Activated T-cell treated with anti-CD3 and anti-CD28 coated beads, Interleukin-2, amount 50 U/mL, for 24 hours (primary cell): ENCODE measurements around the gene RSRC1.
"Not testable (repeated sequence)": the region's sequence is repeated elsewhere in the genome, so short reads cannot be mapped to it uniquely, and the experiment has no call there.

Experiments
- DNase-seq: peaks from one replicate; pipeline ENCODE4 v3.0.0-alpha.2; 2020
- H3K27ac Mint-ChIP-seq: 2 replicates; pipeline ENCODE4 v1.8.0; 2020; ENCODE audit warnings: mild to moderate bottlenecking, mixed read lengths
- H3K27me3 Mint-ChIP-seq: 2 replicates; pipeline ENCODE4 v1.8.0; 2020; ENCODE audit warnings: mixed read lengths
- H3K36me3 Mint-ChIP-seq: 2 replicates; pipeline ENCODE4 v1.8.0; 2020; ENCODE audit warnings: low read depth, mixed read lengths
- H3K4me1 Mint-ChIP-seq: 2 replicates; pipeline ENCODE4 v1.8.0; 2020; ENCODE audit warnings: low read depth, mixed read lengths
- H3K4me3 Mint-ChIP-seq: 2 replicates; pipeline ENCODE4 v1.8.0; 2020; ENCODE audit warnings: mild to moderate bottlenecking, moderate library complexity, mixed read lengths
- H3K9me3 Mint-ChIP-seq: 2 replicates; pipeline ENCODE4 v1.8.0; 2020; ENCODE audit warnings: mixed read lengths

Gene RSRC1

DNA sequence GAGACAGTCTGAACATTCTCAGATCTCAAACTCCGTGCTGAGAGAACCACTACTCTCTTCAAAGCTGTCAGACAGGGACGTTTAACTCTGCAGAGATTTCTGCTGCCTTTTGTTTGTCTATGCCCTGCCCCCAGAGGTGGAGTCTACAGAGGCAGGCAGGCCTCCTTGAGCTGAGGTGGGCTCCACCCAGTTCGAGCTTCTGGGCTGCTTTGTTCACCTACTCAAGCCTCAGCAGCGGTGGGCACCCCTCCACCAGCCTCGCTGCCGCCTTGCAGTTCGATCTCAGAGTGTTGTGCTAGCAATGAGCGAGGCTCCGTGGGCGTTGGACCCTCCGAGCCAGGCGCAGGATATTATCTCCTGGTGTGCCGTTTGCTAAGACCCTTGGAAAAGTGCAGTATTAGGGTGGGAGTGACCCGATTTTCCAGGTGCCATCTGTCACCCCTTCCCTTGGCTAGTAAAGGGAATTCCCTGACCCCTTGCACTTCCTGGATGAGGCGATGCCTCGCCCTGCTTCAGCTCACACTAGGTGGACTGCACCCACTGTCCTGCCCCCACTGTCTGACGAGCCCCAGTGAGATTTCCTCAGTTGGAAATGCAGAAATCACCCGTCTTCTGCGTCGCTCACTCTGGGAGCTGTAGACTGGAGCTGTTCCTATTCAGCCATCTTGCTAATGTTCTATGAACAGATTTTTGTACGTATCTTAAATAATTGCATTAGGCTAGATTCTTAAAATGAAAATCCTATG is 220.0 kb downstream of the RSRC1 start:
- H3K9me3 Mint-ChIP-seq, H3K27me3 Mint-ChIP-seq, H3K27ac Mint-ChIP-seq, H3K4me3 Mint-ChIP-seq, H3K4me1 Mint-ChIP-seq, DNase-seq: not testable (repeated sequence)
- peaks cover 22% of the 10 kb centered on the region for H3K36me3 Mint-ChIP-seq

DNA sequence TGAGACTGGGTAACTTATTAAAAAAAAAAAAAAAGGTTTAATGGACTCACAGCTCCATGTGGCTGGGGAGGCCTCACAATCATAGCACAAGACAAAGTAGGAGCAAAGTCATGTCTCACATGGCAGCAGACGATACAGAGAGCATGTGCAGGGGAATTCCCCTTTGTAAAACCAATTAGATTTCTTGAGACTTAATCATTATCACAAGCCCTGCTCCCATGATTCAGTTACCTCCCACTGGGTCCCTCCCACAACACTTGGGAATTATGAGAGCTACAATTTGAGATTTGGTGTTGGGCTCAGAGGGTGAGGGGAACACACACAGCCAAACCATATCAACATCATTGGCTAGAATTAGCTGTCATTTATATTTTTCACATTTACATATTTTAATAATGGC is 221.0 kb downstream of the RSRC1 start:
- Mint-ChIP-seq H3K27me3 (no peaks in the 10 kb centered on the region), H3K36me3 (peaks cover 24% of the 10 kb centered on the region), H3K4me1 (no peaks in the 10 kb centered on the region), H3K4me3 (no peak overlapping the region), H3K27ac (no peak overlapping the region), H3K9me3 (no peaks in the 10 kb centered on the region)
- no peak for DNase-seq

DNA sequence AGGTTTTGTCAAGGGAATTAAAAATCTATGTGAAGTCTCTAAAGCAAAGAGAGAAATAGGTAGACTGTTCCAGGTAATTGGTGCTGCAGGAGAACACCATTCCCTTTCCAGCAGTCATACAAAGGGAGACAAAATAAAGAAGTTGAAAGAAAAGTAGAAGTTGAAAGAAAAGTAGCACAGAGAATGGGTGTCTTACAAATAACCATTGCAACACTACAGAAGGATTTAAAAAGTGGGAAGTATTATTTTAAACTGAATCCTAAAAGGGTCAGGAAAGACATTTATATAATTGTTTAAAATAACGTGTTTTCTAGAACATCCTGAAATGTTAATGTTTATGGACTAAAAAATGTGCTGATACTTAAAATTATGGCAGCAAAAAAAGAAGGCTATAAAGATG is 223.8 kb downstream of the RSRC1 start:
- no peak overlapping the region for H3K4me3 Mint-ChIP-seq
- H3K4me1 Mint-ChIP-seq, result no peaks in the 10 kb centered on the region
- no peak overlapping the region for H3K27ac Mint-ChIP-seq
- H3K9me3 Mint-ChIP-seq, result no peaks in the 10 kb centered on the region
- peaks cover 32% of the 10 kb centered on the region for H3K36me3 Mint-ChIP-seq
- no peaks in the 10 kb centered on the region for H3K27me3 Mint-ChIP-seq
- no peak for DNase-seq

DNA sequence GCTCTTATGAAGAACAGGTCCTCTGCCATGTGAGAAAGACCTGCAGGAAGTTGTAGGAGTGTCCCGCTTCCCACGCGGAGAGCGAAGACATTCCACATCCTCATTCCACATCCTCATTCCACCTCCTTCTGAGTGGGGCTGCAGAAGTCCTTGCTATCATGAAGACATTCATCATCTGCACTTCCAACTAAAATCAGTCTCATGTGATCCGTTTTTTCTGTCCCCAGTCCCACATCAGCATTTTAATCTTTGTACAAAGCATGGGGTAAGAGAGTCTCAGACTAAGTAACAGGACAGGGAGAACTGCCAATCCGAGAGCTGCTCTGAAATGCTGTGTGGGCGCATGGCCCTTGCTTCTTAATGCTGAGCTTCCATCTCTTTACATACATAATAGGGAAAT is 227.2 kb downstream of the RSRC1 start:
- no peaks in the 10 kb centered on the region for H3K4me1 Mint-ChIP-seq
- H3K4me3 Mint-ChIP-seq, result no peak overlapping the region
- no peaks in the 10 kb centered on the region for H3K27me3 Mint-ChIP-seq
- peaks cover 8% of the 10 kb centered on the region for H3K9me3 Mint-ChIP-seq
- peaks cover 47% of the 10 kb centered on the region for H3K36me3 Mint-ChIP-seq
- H3K27ac Mint-ChIP-seq, result no peak overlapping the region
- DNase-seq, result no peak

DNA sequence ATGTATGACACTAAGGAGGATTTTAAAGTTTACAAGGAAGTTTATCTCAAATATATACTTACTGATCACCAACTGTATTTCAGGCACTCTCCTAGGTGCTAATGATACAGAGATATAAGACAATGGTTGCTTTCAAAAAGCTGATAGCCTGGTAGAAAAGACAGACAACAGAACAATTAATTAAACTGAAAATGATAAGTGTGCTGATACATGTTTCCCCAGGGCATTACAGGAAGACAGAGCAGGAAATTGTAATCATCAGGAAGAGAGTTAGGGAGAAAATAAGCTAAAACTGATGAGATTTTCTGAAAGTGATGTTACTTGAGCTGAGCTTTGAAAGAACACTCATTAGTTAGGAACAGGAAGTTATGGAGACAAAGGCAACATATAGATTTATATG is 229.7 kb downstream of the RSRC1 start:
- DNase-seq, result no peak
- no peaks in the 10 kb centered on the region for H3K27me3 Mint-ChIP-seq
- H3K36me3 Mint-ChIP-seq, result peaks cover 49% of the 10 kb centered on the region
- H3K4me3 Mint-ChIP-seq, result no peak overlapping the region
- peaks cover 8% of the 10 kb centered on the region for H3K9me3 Mint-ChIP-seq
- H3K27ac Mint-ChIP-seq, result no peak overlapping the region
- no peaks in the 10 kb centered on the region for H3K4me1 Mint-ChIP-seq

DNA sequence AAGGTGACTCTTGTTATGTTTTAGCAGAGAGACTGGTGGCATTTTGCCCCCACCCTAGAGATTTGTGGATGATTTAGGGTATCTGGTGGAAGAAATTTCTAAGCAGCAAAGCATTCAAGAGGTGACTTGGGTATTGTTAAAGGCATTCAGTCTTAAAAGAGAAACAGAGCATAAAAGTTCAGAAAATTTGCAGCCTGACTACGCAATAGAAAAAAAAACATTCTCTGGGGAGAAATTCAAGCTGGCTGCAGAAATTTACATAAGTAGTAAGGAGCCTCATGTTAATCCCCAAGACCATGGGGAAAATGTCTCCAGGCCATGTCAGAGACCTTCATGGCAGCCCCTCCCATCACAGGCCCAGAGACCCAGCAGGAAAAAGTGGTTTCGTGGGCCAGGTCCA is 231.1 kb downstream of the RSRC1 start:
- H3K27me3 Mint-ChIP-seq, DNase-seq, H3K9me3 Mint-ChIP-seq, H3K4me1 Mint-ChIP-seq, H3K27ac Mint-ChIP-seq, H3K4me3 Mint-ChIP-seq: not testable (repeated sequence)
- H3K36me3 Mint-ChIP-seq, result peaks cover 40% of the 10 kb centered on the region

DNA sequence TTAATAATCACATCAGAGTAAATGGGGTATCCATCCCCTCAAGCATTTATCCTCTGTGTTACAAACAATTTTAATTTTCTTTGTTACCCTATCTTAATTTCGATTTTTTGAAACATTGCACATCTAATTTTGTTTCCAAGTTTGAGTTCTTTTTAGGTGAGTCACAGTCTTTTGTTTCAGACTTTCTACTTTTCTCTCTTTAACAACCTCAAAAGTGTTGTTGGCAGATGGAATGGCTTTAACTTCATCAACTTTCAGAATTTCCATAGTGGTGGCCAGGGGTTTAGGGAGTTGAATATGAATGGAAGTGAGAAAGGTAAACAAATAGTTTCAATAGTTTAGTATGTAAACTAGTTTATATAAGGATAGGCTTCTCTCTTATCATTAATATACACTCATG is 238.1 kb downstream of the RSRC1 start:
- no peak overlapping the region for H3K4me3 Mint-ChIP-seq
- H3K9me3 Mint-ChIP-seq, result no peaks in the 10 kb centered on the region
- no peak for DNase-seq
- H3K4me1 Mint-ChIP-seq, result no peaks in the 10 kb centered on the region
- H3K27me3 Mint-ChIP-seq, result no peaks in the 10 kb centered on the region
- peaks cover 8% of the 10 kb centered on the region for H3K36me3 Mint-ChIP-seq
- H3K27ac Mint-ChIP-seq, result no peak overlapping the region

DNA sequence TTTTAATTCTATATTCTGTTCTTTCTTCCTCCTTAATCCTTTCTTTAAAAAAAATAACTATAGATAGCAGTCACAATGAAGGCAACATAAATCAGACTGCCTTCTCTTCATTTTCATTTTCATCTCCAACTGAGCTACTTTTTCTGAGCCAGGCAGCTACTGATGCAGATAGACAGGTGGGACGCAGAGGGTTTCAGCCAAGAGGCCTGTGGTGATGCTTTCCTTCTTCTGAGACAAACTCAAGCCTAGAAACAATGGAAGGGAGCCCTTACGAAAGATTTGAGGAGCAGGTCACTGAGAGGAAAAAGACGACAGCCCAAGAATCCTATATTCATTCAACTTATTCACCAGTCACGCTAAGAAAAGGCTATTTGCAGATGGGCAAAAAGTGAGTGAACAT is 241.1 kb downstream of the RSRC1 start:
- Mint-ChIP-seq H3K4me1 (no peaks in the 10 kb centered on the region), H3K9me3 (no peaks in the 10 kb centered on the region), H3K27me3 (no peaks in the 10 kb centered on the region), H3K4me3 (no peak overlapping the region), H3K27ac (no peak overlapping the region), H3K36me3 (peaks cover 4% of the 10 kb centered on the region)
- DNase-seq, result no peak

DNA sequence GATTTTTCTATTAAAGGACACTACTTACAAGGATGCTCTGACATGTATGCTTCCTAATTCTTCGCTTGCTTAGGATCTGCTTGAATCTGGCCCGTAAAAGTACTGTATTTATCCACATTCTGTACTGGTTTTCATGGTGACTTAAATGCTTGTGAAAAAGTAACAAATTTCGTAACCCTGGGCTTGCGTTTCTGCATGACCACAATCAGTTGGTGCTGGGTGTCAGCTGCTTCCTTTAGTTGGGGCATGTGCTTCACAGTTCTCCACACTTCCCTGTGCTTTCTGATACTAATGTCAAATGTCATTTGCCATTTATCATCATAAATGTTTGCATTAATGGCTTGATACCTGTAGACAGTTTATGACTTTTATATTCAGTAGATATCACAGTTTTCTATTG is 242.7 kb downstream of the RSRC1 start:
- no peaks in the 10 kb centered on the region for H3K27me3 Mint-ChIP-seq

DNA sequence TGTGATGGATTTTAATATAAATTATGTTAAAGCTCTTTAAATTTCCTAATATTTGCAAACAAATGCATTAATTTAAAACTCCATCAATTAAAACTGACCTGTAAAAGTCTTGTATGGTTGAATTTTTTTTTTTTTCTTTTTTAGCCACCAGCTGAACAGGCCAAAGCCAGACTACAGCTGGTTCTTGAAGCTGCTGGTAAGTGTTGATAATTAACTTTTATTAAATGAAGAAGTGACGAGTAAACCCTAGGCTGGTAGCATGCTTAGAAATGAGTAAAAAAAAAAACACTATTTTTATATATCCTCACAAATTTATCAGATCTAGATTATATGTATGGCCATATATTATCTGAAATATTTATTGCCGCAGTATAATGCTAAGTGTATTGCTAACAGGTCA is 244.8 kb downstream of the RSRC1 start:
- DNase-seq, result no peak
- no peaks in the 10 kb centered on the region for H3K27me3 Mint-ChIP-seq
- H3K4me3 Mint-ChIP-seq, result no peak overlapping the region
- peaks cover 19% of the 10 kb centered on the region for H3K36me3 Mint-ChIP-seq
- no peaks in the 10 kb centered on the region for H3K4me1 Mint-ChIP-seq
- H3K27ac Mint-ChIP-seq, result no peak overlapping the region
- H3K9me3 Mint-ChIP-seq, result peaks cover 4% of the 10 kb centered on the region

More for the DNA sequence above, 242.7 kb downstream of the RSRC1 start:
- Mint-ChIP-seq H3K9me3 (no peaks in the 10 kb centered on the region), H3K4me3 (no peak overlapping the region), H3K4me1 (no peaks in the 10 kb centered on the region), H3K36me3 (peaks cover 4% of the 10 kb centered on the region), H3K27ac (no peak overlapping the region)
- DNase-seq, result no peak

DNA sequence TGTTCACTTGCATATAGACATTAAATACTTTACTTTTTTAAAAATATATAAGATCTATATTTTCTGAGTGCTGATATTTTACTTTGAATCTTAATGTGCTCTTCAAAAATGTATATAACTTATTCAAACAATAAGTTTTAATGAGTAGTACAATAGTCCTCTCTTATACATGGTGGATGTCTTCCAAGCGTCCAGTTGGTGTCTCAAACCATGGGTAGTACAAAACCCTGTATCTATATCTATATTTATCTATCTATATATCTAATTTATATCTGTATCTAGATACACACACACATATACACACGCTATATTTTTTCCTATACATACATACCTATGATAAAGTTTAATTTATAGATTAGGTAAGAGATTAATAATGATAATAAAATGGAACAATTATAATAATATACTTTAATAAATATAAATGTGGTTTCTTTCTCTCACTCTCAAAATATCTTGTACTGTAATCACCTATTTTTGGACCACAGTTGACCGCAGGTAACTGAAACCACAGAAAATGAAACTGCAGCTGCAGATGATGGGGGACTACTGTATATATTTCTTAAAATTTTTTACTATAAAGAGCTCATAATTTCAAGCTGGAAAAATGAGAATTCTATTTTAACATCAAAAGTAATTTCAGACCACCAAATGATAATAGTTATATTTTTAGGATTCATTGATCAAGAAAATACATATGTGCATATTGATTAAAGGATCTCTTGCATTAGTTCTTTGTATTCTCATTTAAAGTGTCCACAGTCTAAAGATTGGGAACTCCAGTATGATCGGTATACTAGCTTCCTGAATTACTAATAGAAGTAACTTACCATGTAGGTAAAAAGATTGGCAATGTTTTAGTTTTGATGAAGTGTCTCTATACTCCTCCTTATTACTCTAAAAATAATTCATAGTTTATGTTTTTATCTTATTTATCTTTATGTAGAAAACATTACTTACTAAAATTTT is 246.0 kb downstream of the RSRC1 start:
- Mint-ChIP-seq H3K27ac (no peak overlapping the region), H3K4me1 (no peaks in the 10 kb centered on the region), H3K9me3 (peaks cover 4% of the 10 kb centered on the region), H3K27me3 (no peaks in the 10 kb centered on the region), H3K36me3 (peaks cover 24% of the 10 kb centered on the region), H3K4me3 (no peak overlapping the region)
- DNase-seq, result no peak

DNA sequence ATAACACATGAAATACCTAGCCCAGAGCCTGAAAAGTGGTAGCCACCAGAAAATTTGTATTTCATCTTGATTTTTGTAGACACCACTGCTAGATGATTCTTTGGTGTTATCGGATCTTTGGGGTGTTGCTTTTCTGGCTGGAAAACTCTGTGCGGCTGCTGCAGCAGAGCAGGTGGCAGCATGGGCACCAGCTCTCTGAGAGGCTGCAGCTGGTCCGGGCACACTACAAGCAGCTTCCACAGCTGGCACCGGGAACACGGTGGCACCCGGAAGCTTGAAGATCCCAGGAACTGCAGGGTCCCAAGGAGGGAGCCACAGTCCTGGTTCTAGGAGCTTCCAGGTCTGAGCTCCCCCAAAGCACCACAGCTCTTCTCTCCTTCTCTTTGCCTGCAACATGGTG is 249.4 kb downstream of the RSRC1 start:
- peaks cover 35% of the 10 kb centered on the region for H3K36me3 Mint-ChIP-seq
- no peaks in the 10 kb centered on the region for H3K4me1 Mint-ChIP-seq
- DNase-seq, result no peak
- H3K9me3 Mint-ChIP-seq, result peaks cover 8% of the 10 kb centered on the region
- no peak overlapping the region for H3K4me3 Mint-ChIP-seq
- no peaks in the 10 kb centered on the region for H3K27me3 Mint-ChIP-seq
- H3K27ac Mint-ChIP-seq, result no peak overlapping the region

DNA sequence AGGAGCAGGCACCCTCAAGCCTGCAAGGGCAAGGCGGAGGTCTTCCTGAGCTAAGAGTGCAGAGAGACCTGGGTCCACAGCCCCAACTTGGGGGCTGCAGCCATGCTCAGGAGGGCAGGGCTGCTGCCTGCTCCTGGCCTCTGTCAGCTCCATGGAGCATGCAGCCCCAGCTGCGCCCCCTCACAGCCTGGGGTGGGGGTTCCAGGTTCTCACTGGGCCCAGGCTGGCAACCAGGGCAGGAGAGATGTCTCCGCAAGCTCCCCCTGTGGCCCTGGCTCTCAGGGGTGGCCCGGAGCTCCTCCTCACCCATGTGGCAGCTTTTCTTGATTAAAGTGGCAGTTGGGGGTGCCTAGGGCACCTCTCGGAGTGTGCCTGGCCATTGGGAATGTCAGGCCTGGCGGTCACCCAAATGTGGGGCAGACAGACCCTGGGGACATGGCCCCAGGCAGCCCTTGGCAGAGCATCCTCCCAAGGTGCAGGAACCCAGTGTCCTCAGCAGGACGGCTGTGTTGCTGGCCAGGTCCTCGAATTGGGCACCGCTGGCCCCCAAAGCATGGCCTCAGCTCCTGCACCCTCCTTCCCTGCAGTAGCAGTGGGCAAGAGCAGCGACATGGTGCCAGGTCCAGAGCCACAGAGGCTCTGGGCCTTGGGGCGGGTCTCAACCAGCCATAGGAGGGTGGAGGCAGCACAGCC is 251.0 kb downstream of the RSRC1 start:
- Mint-ChIP-seq H3K4me1 (no peaks in the 10 kb centered on the region), H3K27me3 (no peaks in the 10 kb centered on the region), H3K36me3 (peaks cover 39% of the 10 kb centered on the region), H3K9me3 (peaks cover 8% of the 10 kb centered on the region), H3K27ac (no peak overlapping the region), H3K4me3 (no peak overlapping the region)
- no peak for DNase-seq

DNA sequence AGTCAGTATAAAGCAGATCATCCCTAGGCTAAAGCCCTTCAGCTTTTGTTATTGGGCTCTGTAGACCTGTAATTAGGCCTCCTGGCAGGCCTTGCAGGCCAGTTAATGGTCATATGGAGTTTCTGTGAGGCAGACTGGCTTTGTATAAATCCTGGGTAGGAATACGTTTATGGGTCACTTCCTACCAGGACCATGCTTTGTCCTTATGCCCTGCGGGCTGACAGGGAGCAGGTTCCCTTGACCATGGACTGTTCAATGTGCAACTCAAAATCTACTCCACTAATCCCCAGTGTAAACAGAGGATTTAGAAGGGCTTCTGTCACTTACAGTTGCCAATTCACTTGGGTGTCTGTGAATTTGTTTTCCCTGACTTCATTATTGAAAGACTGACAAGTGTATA is 258.4 kb downstream of the RSRC1 start:
- Mint-ChIP-seq H3K27ac (no peak overlapping the region), H3K27me3 (no peaks in the 10 kb centered on the region), H3K4me1 (no peaks in the 10 kb centered on the region), H3K4me3 (no peak overlapping the region), H3K9me3 (peaks cover 9% of the 10 kb centered on the region), H3K36me3 (peaks cover 15% of the 10 kb centered on the region)
- DNase-seq, result no peak

DNA sequence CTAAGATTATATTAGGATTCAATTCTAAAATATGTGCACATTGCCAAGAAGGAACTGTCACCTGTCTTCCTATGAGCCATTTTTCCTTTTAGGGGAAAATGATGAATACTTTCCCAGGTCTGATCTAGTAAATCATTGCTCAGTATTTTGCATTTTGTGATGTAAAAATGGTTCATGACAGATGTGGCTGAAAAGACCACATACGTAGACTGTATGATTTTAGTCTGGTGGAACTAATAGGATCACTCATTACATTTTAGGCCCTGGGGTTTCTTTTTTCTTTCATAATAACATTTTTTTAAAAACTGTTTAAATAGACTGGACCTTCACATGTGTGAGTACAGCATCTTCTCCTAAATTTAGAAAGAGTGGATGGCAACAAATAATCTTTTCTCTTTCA is 259.4 kb downstream of the RSRC1 start:
- Mint-ChIP-seq H3K27me3 (no peaks in the 10 kb centered on the region), H3K27ac (no peak overlapping the region), H3K4me1 (no peaks in the 10 kb centered on the region), H3K4me3 (no peak overlapping the region), H3K36me3 (peaks cover 15% of the 10 kb centered on the region), H3K9me3 (peaks cover 5% of the 10 kb centered on the region)
- no peak for DNase-seq
